ENCODE results near the gene NUMA1. TPM values are rescaled to one million over a fixed set of nuclear protein-coding genes. Genes with fewer than 3 reads are reported as not detected.
A peak's percentile ranks its signal among the peaks of the same experiment; 100 is the strongest.

NUMA1 gene
- total and polyA plus RNA-seq, 2 experiments from 2014 or later: 119 to 417 TPM

- DNase-seq (ENCODE audit: low read depth in 1 of 2, low spot score in 1 of 2): no peak
- Histone ChIP-seq H3K4me1 (ENCODE audit: low read depth) (peaks cover 10% of the 10 kb centered on the region), H3K9me3 (ENCODE audit: low read depth) (no peaks in the 10 kb centered on the region), H3K4me3 (peak overlapping the region; percentile 17), H3K27ac (peak overlapping the region; percentile 94), H3K36me3 (peaks cover 3% of the 10 kb centered on the region), H3K27me3 (no peaks in the 10 kb centered on the region)
- peak; percentile 9 for TF ChIP-seq CTCF (IDR thresholded peaks at IDR 0.05; ENCODE audit: low read depth, low read length)
Measured at GRCh38 chr11:72103754-72104167, 23.4 kb upstream of the NUMA1 start.

GRCh38 chr11:72102946-72103753, 22.8 kb upstream of the NUMA1 start, which contains the start of gene LAMTOR1:
Gene LAMTOR1 (minus strand): TSS chr11:72103297. CDS start chr11:72103224, 73 bp downstream.
- Histone ChIP-seq H3K27me3 (no peaks in the 10 kb centered on the region), H3K4me3 (peak within 1 kb of the TSS; percentile 82), H3K9me3 (ENCODE audit: low read depth) (no peaks in the 10 kb centered on the region), H3K36me3 (peaks cover 10% of the 10 kb centered on the region), H3K27ac (peak within 1 kb of the TSS; percentile 94), H3K4me1 (ENCODE audit: low read depth) (peaks cover 10% of the 10 kb centered on the region)
- TF ChIP-seq CTCF (IDR thresholded peaks at IDR 0.05; ENCODE audit: low read depth, low read length): peak; percentile 51
- peak; percentile 99 to 100 for DNase-seq (ENCODE audit: low read depth in 1 of 2, low spot score in 1 of 2)

- H3K36me3 ChIP-seq: peaks cover 12% of the 10 kb centered on the region
- peak overlapping the region; percentile 82 for H3K4me3 ChIP-seq
- no peak for DNase-seq (ENCODE audit: low read depth in 1 of 2, low spot score in 1 of 2)
- H3K27me3 ChIP-seq: no peaks in the 10 kb centered on the region
- H3K9me3 ChIP-seq (ENCODE audit: low read depth): no peaks in the 10 kb centered on the region
- TF ChIP-seq CTCF (IDR thresholded peaks at IDR 0.05; ENCODE audit: low read depth, low read length): no peak
- H3K27ac ChIP-seq: peak overlapping the region; percentile 94
- H3K4me1 ChIP-seq (ENCODE audit: low read depth): peaks cover 10% of the 10 kb centered on the region
Measured at GRCh38 chr11:72102631-72102945, 22.2 kb upstream of the NUMA1 start.

- Histone ChIP-seq H3K27ac (peak overlapping the region; percentile 94), H3K9me3 (ENCODE audit: low read depth) (no peaks in the 10 kb centered on the region)
Measured at GRCh38 chr11:72102162-72102561, 21.8 kb upstream of the NUMA1 start.

GRCh38 chr11:72100462-72100861, 20.1 kb upstream of the NUMA1 start:
- no peak overlapping the region for H3K27ac ChIP-seq
- DNase-seq (ENCODE audit: low read depth in 1 of 2, low spot score in 1 of 2): no peak

More at GRCh38 chr11:72102162-72102561, 21.8 kb upstream of the NUMA1 start:
- peak overlapping the region; percentile 82 for H3K4me3 ChIP-seq
- no peaks in the 10 kb centered on the region for H3K27me3 ChIP-seq
- peaks cover 10% of the 10 kb centered on the region for H3K4me1 ChIP-seq (ENCODE audit: low read depth)
- no peak for DNase-seq (ENCODE audit: low read depth in 1 of 2, low spot score in 1 of 2)
- no peak for TF ChIP-seq CTCF (IDR thresholded peaks at IDR 0.05; ENCODE audit: low read depth, low read length)
- peaks cover 15% of the 10 kb centered on the region for H3K36me3 ChIP-seq

More at GRCh38 chr11:72100462-72100861, 20.1 kb upstream of the NUMA1 start:
- peaks cover 15% of the 10 kb centered on the region for H3K36me3 ChIP-seq
- no peaks in the 10 kb centered on the region for H3K27me3 ChIP-seq
- no peaks in the 10 kb centered on the region for H3K9me3 ChIP-seq (ENCODE audit: low read depth)
- TF ChIP-seq CTCF (IDR thresholded peaks at IDR 0.05; ENCODE audit: low read depth, low read length): no peak
- H3K4me3 ChIP-seq: no peak overlapping the region
- peaks cover 10% of the 10 kb centered on the region for H3K4me1 ChIP-seq (ENCODE audit: low read depth)
